ENCODE data around the gene C22orf23. TPM values are rescaled to one million over a fixed set of nuclear protein-coding genes. Genes with fewer than 3 reads are reported as not detected.

Gene C22orf23
- total RNA-seq, 1 donor from 2014 or later = 0.93 TPM

GRCh38 chr22:37893583-37893983 lies 59.8 kb downstream of the C22orf23 start:
- Mint-ChIP-seq H3K36me3 (ENCODE audit: insufficient read depth) (peaks cover 8% of the 10 kb centered on the region), H3K4me1 (ENCODE audit: low read depth) (peaks cover 27% of the 10 kb centered on the region), H3K9me3 (ENCODE audit: low read depth) (no peaks in the 10 kb centered on the region), H3K4me3 (ENCODE audit: low read depth) (no peak overlapping the region), H3K27ac (peak overlapping the region; percentile 6), H3K27me3 (no peaks in the 10 kb centered on the region)
- no peak for DNase-seq (ENCODE audit: low spot score, unreplicated experiment)
- TF ChIP-seq CTCF (IDR thresholded peaks at IDR 0.05; ENCODE audit: unreplicated experiment) = no peak

Small RNA genes within 50 kb of the gene (microRNA-seq; reads per million reads assigned to microRNA genes)
- gene MIR4534 (ENCODE audit: borderline number of aligned reads, unreplicated experiment) (not detected), gene MIR6820 (ENCODE audit: borderline number of aligned reads, unreplicated experiment) (5.4 reads per million)

Other genes with a start within 250 kb of the C22orf23 start
- 20.2 and 28.1 TPM in 2 replicates for gene GCAT, start 145.7 kb downstream of the C22orf23 start, total RNA-seq
- gene GALR3, start 130.2 kb downstream of the C22orf23 start, total RNA-seq = 0.41 and 0.87 TPM in 2 replicates
- 23.7 and 24.2 TPM in 2 replicates for gene ANKRD54, start 109.3 kb downstream of the C22orf23 start, total RNA-seq
- gene EIF3L, start 104.2 kb downstream of the C22orf23 start, total RNA-seq = 725 and 736 TPM in 2 replicates
- 42.8 and 43.2 TPM in 2 replicates for gene MICALL1, start 47.3 kb downstream of the C22orf23 start, total RNA-seq
- gene POLR2F, start 98 bp upstream of the C22orf23 start, total RNA-seq = 80.0 and 83.1 TPM in 2 replicates
- gene SOX10, start 31.0 kb upstream of the C22orf23 start, total RNA-seq = 0.95 and 1.3 TPM in 2 replicates
- gene PICK1, start 103.8 kb upstream of the C22orf23 start, total RNA-seq = 64.2 and 67.3 TPM in 2 replicates
- gene SLC16A8, start 130.6 kb upstream of the C22orf23 start, total RNA-seq = 2.6 and 3.0 TPM in 2 replicates
- 6.5 and 7.0 TPM in 2 replicates for gene BAIAP2L2, start 157.1 kb upstream of the C22orf23 start, total RNA-seq
- gene PLA2G6, start 228.2 kb upstream of the C22orf23 start, total RNA-seq = 76.0 and 76.4 TPM in 2 replicates
- 8.4 and 10.2 TPM in 2 replicates for gene MAFF, start 248.4 kb upstream of the C22orf23 start, total RNA-seq